HepG2 (cell line): Measurements from ENCODE around the gene CENPC. TPM values are rescaled to one million over a fixed set of nuclear protein-coding genes. Genes with fewer than 3 reads are reported as not detected.

ENCODE experiments used
- CBX5 ChIP-seq: sonication (generic); formaldehyde crosslinking; IDR thresholded peaks from 2 replicates; pipeline ENCODE4 v1.4.0; 2020; ENCODE audit warnings: missing genetic modification reagents, borderline replicate concordance
- CCDC6 ChIP-seq: sonication (generic); formaldehyde crosslinking; IDR thresholded peaks from 2 replicates; pipeline ENCODE4 v1.8.1; 2022; ENCODE audit warnings: mild to moderate bottlenecking, missing genetic modification reagents, moderate library complexity
- ESRRA ChIP-seq: sonication (generic); formaldehyde crosslinking; IDR thresholded peaks from 2 replicates; pipeline ENCODE4 v1.5.1; 2020; ENCODE audit warnings: mild to moderate bottlenecking, low read depth, missing genetic modification reagents
- ETV5 ChIP-seq: IDR thresholded peaks from 2 replicates; pipeline ENCODE4 v1.6.1; 2018; ENCODE audit warnings: missing biosample characterization, missing genetic modification reagents, inconsistent platforms, borderline replicate concordance
- HDAC6 ChIP-seq: fragments of 200-600 bp; sonication (generic); IDR thresholded peaks from 2 replicates; pipeline ENCODE4 v1.7.0; 2017; ENCODE audit warnings: mild to moderate bottlenecking, antibody characterized with exemption, low read length, low read depth
- LCORL ChIP-seq, 2 experiments: fragments of 450-650 bp in 1 of 2; sonication (generic) in 1 of 2; formaldehyde crosslinking in 1 of 2; IDR thresholded peaks; 2 replicates each; pipeline versions ENCODE4 v1.5.0 to v1.6.1; 2017 to 2020; ENCODE audit warnings: antibody characterized with exemption in 1 of 2, missing genetic modification reagents in 1 of 2
- MEF2D ChIP-seq: sonication (generic); formaldehyde crosslinking; IDR thresholded peaks from 2 replicates; pipeline ENCODE4 v1.5.1; 2020; ENCODE audit warnings: mild to moderate bottlenecking, missing genetic modification reagents
- RFXANK ChIP-seq: IDR thresholded peaks from 2 replicates; pipeline ENCODE4 v1.6.1; 2016
- SMAD3 ChIP-seq: sonication (generic); formaldehyde crosslinking; IDR thresholded peaks from 2 replicates; pipeline ENCODE4 v1.4.0; 2020; ENCODE audit warnings: missing genetic modification reagents
- SP5 ChIP-seq: IDR thresholded peaks from 2 replicates; pipeline ENCODE4 v1.6.1; 2016; ENCODE audit warnings: low read depth, borderline replicate concordance
- ZBTB3 ChIP-seq: sonication (generic); formaldehyde crosslinking; IDR thresholded peaks from 2 replicates; pipeline ENCODE4 v1.4.0; 2020; ENCODE audit warnings: low read depth, mild to moderate bottlenecking, moderate library complexity, missing genetic modification reagents, borderline replicate concordance
- ZNF10 ChIP-seq: sonication (generic); formaldehyde crosslinking; IDR thresholded peaks from 2 replicates; pipeline ENCODE4 v1.4.0; 2020; ENCODE audit warnings: mild to moderate bottlenecking, low read depth, missing genetic modification reagents, borderline replicate concordance
- ZNF224 ChIP-seq: sonication (generic); formaldehyde crosslinking; IDR thresholded peaks from 2 replicates; pipeline ENCODE4 v1.5.0; 2020; ENCODE audit warnings: mild to moderate bottlenecking, missing genetic modification reagents
- ZNF564 ChIP-seq: sonication (generic); formaldehyde crosslinking; IDR thresholded peaks from 2 replicates; pipeline ENCODE4 v1.8.1; 2023; ENCODE audit warnings: mild to moderate bottlenecking, missing genetic modification reagents
- polyA plus RNA-seq, 8 experiments: library from polyadenylated mRNA; depleted of rRNA in 3 of 8; stranded (reverse) in 7 of 8; unstranded in 1 of 8; fragments of >200 nt; fragmentation: Illumina TruSeq in 4 of 8; extraction: Trizol in 4 of 8; gene quantifications; 2 replicates each; pipeline versions ENCODE4 v1.2.1 to v1.2.3, GENCODE V29; 2011 to 2016; ENCODE audit warnings: low read depth in 4 of 8, missing spikeins in 1 of 8, mixed read lengths in 1 of 8; ENCODE audit not compliant: insufficient read depth in 1 of 8
- total RNA-seq, 5 experiments: library from RNA; depleted of rRNA; stranded (reverse); fragments of >200 nt; fragmentation: Illumina TruSeq; extraction: Trizol; gene quantifications; 2 replicates each; pipeline ENCODE4 v1.2.3, GENCODE V29; 2016; ENCODE audit warnings: low read depth in 1 of 5
- TF ChIP-seq, protein P1 (sequence below): fragments of 450-650 bp; IDR thresholded peaks from 2 replicates; pipeline ENCODE4 v1.6.1; 2016
- TF ChIP-seq, protein P2 (sequence below), 2 experiments: sonication (generic) in 1 of 2; formaldehyde crosslinking in 1 of 2; IDR thresholded peaks; 2 replicates each; pipeline versions ENCODE4 v1.4.0 to v1.6.1; 2018 to 2020; ENCODE audit warnings: missing genetic modification reagents in 2 of 2, borderline replicate concordance in 1 of 2, low read depth in 1 of 2, mild to moderate bottlenecking in 1 of 2, missing biosample characterization in 1 of 2
- TF ChIP-seq, protein P3 (sequence below): sonication (generic); formaldehyde crosslinking; IDR thresholded peaks from 2 replicates; pipeline ENCODE4 v1.5.1; 2020; ENCODE audit warnings: mild to moderate bottlenecking, missing genetic modification reagents, moderate library complexity

Gene CENPC
- total and polyA plus RNA-seq, 2 of the 13 experiments (the other 11 are each of a cell fraction or from before 2014, with no cell fraction given) = 4.7 to 16.4 TPM

DNA sequence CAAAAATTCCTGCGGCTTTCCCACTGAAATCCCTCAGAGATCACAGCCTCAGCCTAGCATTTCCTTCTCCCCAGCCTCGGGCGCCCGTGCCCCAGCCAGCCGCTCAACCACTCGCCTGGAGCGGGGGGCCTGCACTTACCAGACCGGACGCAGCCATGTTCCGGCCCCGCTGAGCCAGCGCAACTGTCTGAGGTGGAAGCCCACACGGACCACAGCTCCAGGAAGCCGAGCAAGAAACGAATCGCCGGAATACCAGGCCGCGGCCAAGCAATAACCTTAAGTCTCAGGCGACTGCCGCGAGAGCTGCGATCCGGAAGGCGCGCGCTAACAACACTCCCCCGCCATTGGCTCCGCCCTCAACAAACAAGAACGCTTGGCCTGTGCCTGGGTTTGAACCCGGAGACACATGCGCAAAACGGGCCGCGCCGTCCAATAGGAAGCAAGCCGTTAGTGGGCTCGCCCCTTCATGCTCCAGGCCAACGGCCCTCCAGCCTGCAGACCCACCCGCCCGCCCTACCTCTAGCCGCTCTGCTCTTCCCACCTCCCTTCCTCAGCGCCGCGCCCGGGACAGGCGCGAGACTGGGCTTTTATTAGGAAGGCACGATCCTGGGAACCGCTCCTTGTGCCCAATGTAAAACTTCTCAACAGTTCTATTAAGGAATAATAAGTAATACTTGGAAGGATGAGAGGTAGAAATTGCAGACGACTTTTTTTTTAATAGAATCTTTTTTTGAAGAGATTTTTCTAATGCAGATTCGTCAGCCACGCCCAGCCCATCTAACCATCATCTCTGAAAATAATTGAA lies at the start of gene CENPC (continued):
- TF ChIP-seq, protein P1, sequence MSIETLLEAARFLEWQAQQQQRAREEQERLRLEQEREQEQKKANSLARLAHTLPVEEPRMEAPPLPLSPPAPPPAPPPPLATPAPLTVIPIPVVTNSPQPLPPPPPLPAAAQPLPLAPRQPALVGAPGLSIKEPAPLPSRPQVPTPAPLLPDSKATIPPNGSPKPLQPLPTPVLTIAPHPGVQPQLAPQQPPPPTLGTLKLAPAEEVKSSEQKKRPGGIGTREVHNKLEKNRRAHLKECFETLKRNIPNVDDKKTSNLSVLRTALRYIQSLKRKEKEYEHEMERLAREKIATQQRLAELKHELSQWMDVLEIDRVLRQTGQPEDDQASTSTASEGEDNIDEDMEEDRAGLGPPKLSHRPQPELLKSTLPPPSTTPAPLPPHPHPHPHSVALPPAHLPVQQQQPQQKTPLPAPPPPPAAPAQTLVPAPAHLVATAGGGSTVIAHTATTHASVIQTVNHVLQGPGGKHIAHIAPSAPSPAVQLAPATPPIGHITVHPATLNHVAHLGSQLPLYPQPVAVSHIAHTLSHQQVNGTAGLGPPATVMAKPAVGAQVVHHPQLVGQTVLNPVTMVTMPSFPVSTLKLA = 0 out of 2 replicates have a peak, but pooled peaks have one; percentile 39
- no peak for TF ChIP-seq ZNF10 (CRISPR knock-in tag)
- peak; percentile 78; the same call in 1 of the 2 replicates for TF ChIP-seq MEF2D (CRISPR knock-in tag)
- TF ChIP-seq RFXANK (CRISPR knock-in tag) = no peak
- TF ChIP-seq LCORL (IDR thresholded peaks at IDR 0.05) = no peak
- no peak for TF ChIP-seq LCORL (CRISPR knock-in tag; IDR thresholded peaks at IDR 0.05)
- peak; percentile 61; the same call in 1 of the 2 replicates for TF ChIP-seq ZNF564 (CRISPR knock-in tag)
- no peak; the same call in 1 of the 2 replicates for TF ChIP-seq ESRRA (CRISPR knock-in tag)
- peak; percentile 65; the same call in 1 of the 2 replicates for TF ChIP-seq CCDC6
- peak; percentile 68; the same call in 1 of the 2 replicates for TF ChIP-seq SP5 (CRISPR knock-in tag)
- TF ChIP-seq CBX5 (CRISPR knock-in tag) = no peak
- no peak for TF ChIP-seq HDAC6
- no peak for TF ChIP-seq ZBTB3 (CRISPR knock-in tag)
- TF ChIP-seq, protein P2, sequence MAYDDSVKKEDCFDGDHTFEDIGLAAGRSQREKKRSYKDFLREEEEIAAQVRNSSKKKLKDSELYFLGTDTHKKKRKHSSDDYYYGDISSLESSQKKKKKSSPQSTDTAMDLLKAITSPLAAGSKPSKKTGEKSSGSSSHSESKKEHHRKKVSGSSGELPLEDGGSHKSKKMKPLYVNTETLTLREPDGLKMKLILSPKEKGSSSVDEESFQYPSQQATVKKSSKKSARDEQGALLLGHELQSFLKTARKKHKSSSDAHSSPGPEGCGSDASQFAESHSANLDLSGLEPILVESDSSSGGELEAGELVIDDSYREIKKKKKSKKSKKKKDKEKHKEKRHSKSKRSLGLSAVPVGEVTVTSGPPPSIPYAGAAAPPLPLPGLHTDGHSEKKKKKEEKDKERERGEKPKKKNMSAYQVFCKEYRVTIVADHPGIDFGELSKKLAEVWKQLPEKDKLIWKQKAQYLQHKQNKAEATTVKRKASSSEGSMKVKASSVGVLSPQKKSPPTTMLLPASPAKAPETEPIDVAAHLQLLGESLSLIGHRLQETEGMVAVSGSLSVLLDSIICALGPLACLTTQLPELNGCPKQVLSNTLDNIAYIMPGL (CRISPR knock-in tag; IDR thresholded peaks at IDR 0.05; ENCODE audit: borderline replicate concordance in 1 of 2, low read depth in 1 of 2) = peak; percentile 43 to 68; a peak in 2 of 4 replicates
- peak; percentile 84; the same call in 1 of the 2 replicates for TF ChIP-seq SMAD3 (CRISPR knock-in tag)
- TF ChIP-seq, protein P3, sequence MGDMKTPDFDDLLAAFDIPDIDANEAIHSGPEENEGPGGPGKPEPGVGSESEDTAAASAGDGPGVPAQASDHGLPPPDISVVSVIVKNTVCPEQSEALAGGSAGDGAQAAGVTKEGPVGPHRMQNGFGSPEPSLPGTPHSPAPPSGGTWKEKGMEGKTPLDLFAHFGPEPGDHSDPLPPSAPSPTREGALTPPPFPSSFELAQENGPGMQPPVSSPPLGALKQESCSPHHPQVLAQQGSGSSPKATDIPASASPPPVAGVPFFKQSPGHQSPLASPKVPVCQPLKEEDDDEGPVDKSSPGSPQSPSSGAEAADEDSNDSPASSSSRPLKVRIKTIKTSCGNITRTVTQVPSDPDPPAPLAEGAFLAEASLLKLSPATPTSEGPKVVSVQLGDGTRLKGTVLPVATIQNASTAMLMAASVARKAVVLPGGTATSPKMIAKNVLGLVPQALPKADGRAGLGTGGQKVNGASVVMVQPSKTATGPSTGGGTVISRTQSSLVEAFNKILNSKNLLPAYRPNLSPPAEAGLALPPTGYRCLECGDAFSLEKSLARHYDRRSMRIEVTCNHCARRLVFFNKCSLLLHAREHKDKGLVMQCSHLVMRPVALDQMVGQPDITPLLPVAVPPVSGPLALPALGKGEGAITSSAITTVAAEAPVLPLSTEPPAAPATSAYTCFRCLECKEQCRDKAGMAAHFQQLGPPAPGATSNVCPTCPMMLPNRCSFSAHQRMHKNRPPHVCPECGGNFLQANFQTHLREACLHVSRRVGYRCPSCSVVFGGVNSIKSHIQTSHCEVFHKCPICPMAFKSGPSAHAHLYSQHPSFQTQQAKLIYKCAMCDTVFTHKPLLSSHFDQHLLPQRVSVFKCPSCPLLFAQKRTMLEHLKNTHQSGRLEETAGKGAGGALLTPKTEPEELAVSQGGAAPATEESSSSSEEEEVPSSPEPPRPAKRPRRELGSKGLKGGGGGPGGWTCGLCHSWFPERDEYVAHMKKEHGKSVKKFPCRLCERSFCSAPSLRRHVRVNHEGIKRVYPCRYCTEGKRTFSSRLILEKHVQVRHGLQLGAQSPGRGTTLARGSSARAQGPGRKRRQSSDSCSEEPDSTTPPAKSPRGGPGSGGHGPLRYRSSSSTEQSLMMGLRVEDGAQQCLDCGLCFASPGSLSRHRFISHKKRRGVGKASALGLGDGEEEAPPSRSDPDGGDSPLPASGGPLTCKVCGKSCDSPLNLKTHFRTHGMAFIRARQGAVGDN (CRISPR knock-in tag) = peak; percentile 84
- TF ChIP-seq ZNF224 (CRISPR knock-in tag) = peak; percentile 79
- peak; percentile 64; the same call in 1 of the 2 replicates for TF ChIP-seq ETV5 (CRISPR knock-in tag)
